Stimulated activated CD4-positive, alpha-beta T cell treated with anti-CD3 and anti-CD28 coated beads, Interleukin-4, amount 100 ng/mL, for 1 hour (primary cell): Measurements from ENCODE around the gene MKS1.
A peak's percentile ranks its signal among the peaks of the same experiment; 100 is the strongest.

Experiments
- DNase-seq: peaks from one replicate; pipeline ENCODE4 v3.0.0-alpha.2; 2020

The MKS1 gene

GRCh38 chr17:58156839-58157803 is 61.9 kb downstream of the MKS1 start:
- DNase-seq: peak; percentile 60
